H1 (cell line): Measurements from ENCODE around the gene NFIA. TPM values are rescaled to one million over a fixed set of nuclear protein-coding genes. Genes with fewer than 3 reads are reported as not detected.

ENCODE experiments used
- CTCF ChIA-PET: fragments of 300-600 bp; sonication (Branson Sonifier 250); formaldehyde crosslinking; loops from one replicate; lab custom pipeline; 2021; ENCODE audit not compliant: partially characterized antibody; lab: Charles Lee
- POLR2A ChIA-PET: fragments of 300-600 bp; sonication (Branson Sonifier 250); formaldehyde crosslinking; loops from one replicate; lab custom pipeline; 2021; ENCODE audit warnings: inconsistent platforms; ENCODE audit not compliant: partially characterized antibody; lab: Charles Lee
- DNase-seq, 2 experiments: peaks; one replicate each; pipeline versions ENCODE4 v3.0.0 to v3.0.0-alpha.2; 2010 to 2022; ENCODE audit warnings: low spot score in 2 of 2, low read depth in 1 of 2, mixed read lengths in 1 of 2
- FAIRE-seq: peaks from 2 replicates; lab custom pipeline; 2011; peaks lifted over from hg19 to GRCh38; lab: Jason Lieb, UNC
- H2AFZ ChIP-seq: 2 replicates; pipeline ENCODE4 v1.8.1; 2012; ENCODE audit warnings: low read length, inconsistent platforms
- H2AK5ac ChIP-seq: 2 replicates; pipeline ENCODE4 v1.6.1; 2013; ENCODE audit warnings: low read depth, low read length
- H2BK120ac ChIP-seq: replicated peaks from 2 replicates; pipeline ENCODE3; 2013; ENCODE audit warnings: low read depth, low read length, inconsistent platforms
- H2BK12ac ChIP-seq: 2 replicates; pipeline ENCODE4 v1.6.1; 2013; ENCODE audit warnings: low read depth, low read length
- H2BK15ac ChIP-seq: 2 replicates; pipeline ENCODE4 v1.6.1; 2013; ENCODE audit warnings: low read length
- H2BK20ac ChIP-seq: 2 replicates; pipeline ENCODE4 v1.6.1; 2013; ENCODE audit warnings: low read length
- H2BK5ac ChIP-seq: 2 replicates; pipeline ENCODE4 v1.6.1; 2013; ENCODE audit warnings: low read depth, low read length
- H3K14ac ChIP-seq: 2 replicates; pipeline ENCODE4 v1.6.1; 2013; ENCODE audit warnings: inconsistent platforms; ENCODE audit not compliant: insufficient read length
- H3K18ac ChIP-seq: 2 replicates; pipeline ENCODE4 v1.6.1; 2013; ENCODE audit warnings: low read length; ENCODE audit errors: extremely low read depth
- H3K23ac ChIP-seq: 2 replicates; pipeline ENCODE4 v1.6.1; 2013; ENCODE audit warnings: inconsistent platforms; ENCODE audit not compliant: insufficient read length
- H3K23me2 ChIP-seq: 2 replicates; pipeline ENCODE4 v1.6.1; 2013; ENCODE audit warnings: low read depth, low read length
- H3K27ac ChIP-seq: 2 replicates; pipeline ENCODE4 v1.6.1; 2011; ENCODE audit warnings: low read depth, low read length, inconsistent platforms
- H3K27me3 ChIP-seq, 4 experiments: replicated peaks in 1 of 4; 1 replicate in 1 of 4; 2 replicates in 3 of 4; pipeline versions ENCODE4 v1.6.1 to v1.8.1; 2011 to 2013; ENCODE audit warnings: low read length in 3 of 4, mild to moderate bottlenecking in 3 of 4, inconsistent platforms in 2 of 4, mixed read lengths in 2 of 4, moderate library complexity in 1 of 4; ENCODE audit not compliant: control insufficient read depth in 3 of 4, insufficient read depth in 3 of 4; ENCODE audit errors: extremely low read depth in 1 of 4
- H3K36me3 ChIP-seq, 4 experiments: 2 replicates each; pipeline versions ENCODE4 v1.6.1 to v1.8.1; 2011 to 2013; ENCODE audit warnings: mild to moderate bottlenecking in 4 of 4, low read length in 3 of 4, moderate library complexity in 2 of 4, control low read depth in 1 of 4, inconsistent platforms in 1 of 4; ENCODE audit not compliant: insufficient read depth in 4 of 4, control insufficient read depth in 2 of 4
- H3K4ac ChIP-seq: replicated peaks from 2 replicates; pipeline ENCODE3; 2013; ENCODE audit warnings: low read length, low read depth, mixed read lengths, inconsistent platforms; ENCODE audit not compliant: insufficient read length
- H3K4me1 ChIP-seq, 4 experiments: replicated peaks in 1 of 4; 1 replicate in 1 of 4; 2 replicates in 3 of 4; pipeline versions ENCODE4 v1.6.1 to v1.8.1; 2011 to 2013; ENCODE audit warnings: low read length in 3 of 4, inconsistent platforms in 2 of 4, mixed read lengths in 1 of 4; ENCODE audit not compliant: insufficient read depth in 4 of 4, control insufficient read depth in 3 of 4
- H3K4me2 ChIP-seq, 2 experiments: 2 replicates each; pipeline versions ENCODE4 v1.6.1 to v1.8.1; 2011 to 2013; ENCODE audit warnings: low read depth in 2 of 2, low read length in 2 of 2, control low read depth in 1 of 2, inconsistent platforms in 1 of 2, mild to moderate bottlenecking in 1 of 2; ENCODE audit not compliant: insufficient read depth in 1 of 2
- H3K4me3 ChIP-seq, 4 experiments: fragments of 200-600, 300-600 bp in 1 of 4; sonication (generic), shearing (Covaris generic), sonication (Bioruptor Twin) in 1 of 4; 2 replicates each; pipeline versions ENCODE4 v1.5.1 to v1.8.1; 2011 to 2016; ENCODE audit warnings: low read length in 4 of 4, low read depth in 3 of 4, control low read depth in 2 of 4, inconsistent platforms in 2 of 4, mild to moderate bottlenecking in 2 of 4, mixed read lengths in 1 of 4, moderate library complexity in 1 of 4; ENCODE audit not compliant: insufficient read depth in 2 of 4; ENCODE audit errors: extremely low read depth in 1 of 4
- H3K56ac ChIP-seq: replicated peaks from 2 replicates; pipeline ENCODE3; 2013; ENCODE audit warnings: low read depth, mild to moderate bottlenecking, mixed read lengths, low read length, inconsistent platforms; ENCODE audit not compliant: insufficient read length
- H3K79me1 ChIP-seq: 2 replicates; pipeline ENCODE4 v1.6.1; 2013; ENCODE audit warnings: low read depth, low read length, control low read depth
- H3K79me2 ChIP-seq, 2 experiments: 2 replicates each; pipeline versions ENCODE4 v1.6.1 to v1.8.1; 2012 to 2013; ENCODE audit warnings: low read length in 2 of 2, mild to moderate bottlenecking in 2 of 2, inconsistent platforms in 1 of 2; ENCODE audit not compliant: insufficient read depth in 2 of 2, control insufficient read depth in 1 of 2
- H3K9ac ChIP-seq, 4 experiments: replicated peaks in 1 of 4; 1 replicate in 1 of 4; 2 replicates in 3 of 4; pipeline versions ENCODE4 v1.6.1 to v1.8.1; 2011 to 2013; ENCODE audit warnings: low read depth in 3 of 4, low read length in 3 of 4, control low read depth in 2 of 4, mild to moderate bottlenecking in 2 of 4, moderate library complexity in 2 of 4, inconsistent platforms in 1 of 4; ENCODE audit errors: extremely low read depth in 1 of 4
- H3K9me3 ChIP-seq, 2 experiments: 2 replicates each; pipeline versions ENCODE4 v1.6.1 to v1.8.1; 2012 to 2013; ENCODE audit warnings: mild to moderate bottlenecking in 2 of 2, moderate library complexity in 2 of 2, control low read depth in 1 of 2, inconsistent platforms in 1 of 2, low read depth in 1 of 2, low read length in 1 of 2, mixed read lengths in 1 of 2; ENCODE audit not compliant: insufficient read depth in 2 of 2
- H4K20me1 ChIP-seq, 2 experiments: replicated peaks in 1 of 2; 2 replicates each; pipeline versions ENCODE3 to v1.8.1; 2011 to 2013; ENCODE audit warnings: inconsistent platforms in 2 of 2, low read length in 2 of 2, mild to moderate bottlenecking in 1 of 2; ENCODE audit not compliant: insufficient read depth in 2 of 2, control insufficient read depth in 1 of 2
- H4K5ac ChIP-seq: 2 replicates; pipeline ENCODE4 v1.6.1; 2013; ENCODE audit warnings: low read length, low read depth, mixed read lengths, inconsistent platforms; ENCODE audit not compliant: insufficient read length
- H4K8ac ChIP-seq: 2 replicates; pipeline ENCODE4 v1.8.0; 2013; ENCODE audit warnings: mild to moderate bottlenecking, moderate library complexity, low read length, inconsistent platforms; ENCODE audit not compliant: insufficient read depth; ENCODE audit errors: extremely low read depth
- H4K91ac ChIP-seq: replicated peaks from 2 replicates; pipeline ENCODE3; 2013; ENCODE audit warnings: low read length, mixed read lengths, inconsistent platforms; ENCODE audit not compliant: insufficient read length
- CREB1 ChIP-seq: IDR thresholded peaks from 2 replicates; pipeline ENCODE4 v1.6.1; 2012; ENCODE audit warnings: inconsistent platforms
- CTBP2 ChIP-seq: IDR thresholded peaks from 2 replicates; pipeline ENCODE4 v1.7.0; 2011; ENCODE audit warnings: borderline replicate concordance, mild to moderate bottlenecking, moderate library complexity, mixed read lengths, low read length; ENCODE audit not compliant: insufficient read depth, insufficient read length
- EGR1 ChIP-seq: IDR thresholded peaks from 2 replicates; pipeline ENCODE4 v1.6.1; 2011; ENCODE audit warnings: low read depth, low read length, borderline replicate concordance
- FOSL1 ChIP-seq: IDR thresholded peaks from 2 replicates; pipeline ENCODE4 v1.6.1; 2011; ENCODE audit warnings: mild to moderate bottlenecking, low read depth, low read length, moderate library complexity; ENCODE audit not compliant: insufficient read depth
- JUN ChIP-seq: IDR thresholded peaks from 2 replicates; pipeline ENCODE4 v1.6.1; 2011; ENCODE audit warnings: low read depth, mild to moderate bottlenecking, improper control_type of control experiment, low read length
- MAFK ChIP-seq: IDR thresholded peaks from 2 replicates; pipeline ENCODE4 v1.6.1; 2012; ENCODE audit warnings: low read depth, mild to moderate bottlenecking, improper control_type of control experiment, low read length
- POLR2A ChIP-seq, 2 experiments: IDR thresholded peaks; 1 replicate in 1 of 2; 2 replicates in 1 of 2; pipeline ENCODE4 v1.6.1; 2011; ENCODE audit warnings: low read depth in 2 of 2, low read length in 2 of 2, mild to moderate bottlenecking in 2 of 2; ENCODE audit errors: control extremely low read depth in 1 of 2
- RBBP5 ChIP-seq: IDR thresholded peaks from 2 replicates; pipeline ENCODE4 v1.7.1; 2012; ENCODE audit warnings: low read depth, mild to moderate bottlenecking, inconsistent platforms, low read length, moderate library complexity, borderline replicate concordance
- YY1 ChIP-seq: IDR thresholded peaks from 2 replicates; pipeline ENCODE4 v1.6.1; 2011; ENCODE audit warnings: low read depth, mild to moderate bottlenecking, low read length
- ZNF274 ChIP-seq: IDR thresholded peaks from 2 replicates; pipeline ENCODE4 v1.7.0; 2012; ENCODE audit warnings: low read length, borderline replicate concordance; ENCODE audit errors: extremely low read depth
- WGBS, 2 experiments: shearing (Covaris generic) in 1 of 2; methylation state at CpG; one replicate each; pipeline versions ENCODE4 v1.1.6 to v1.1.7; 2013 to 2015; ENCODE audit warnings: low lambda C conversion rate in 2 of 2, mixed read lengths in 2 of 2, inconsistent platforms in 1 of 2, low coverage in 1 of 2, missing lambda C conversion rate in 1 of 2; ENCODE audit not compliant: insufficient replicate concordance in 2 of 2, insufficient coverage in 1 of 2, insufficient read length in 1 of 2; ENCODE audit errors: extremely low coverage in 1 of 2, missing lambda C conversion rate in 1 of 2; 5-methylcytosine and 5-hydroxymethylcytosine counted together
- polyA plus RNA-seq, 7 experiments: library from polyadenylated mRNA; depleted of rRNA in 3 of 7; stranded (reverse) in 5 of 7; unstranded in 2 of 7; fragments of >200 nt in 5 of 7; fragments of 200-250 nt in 2 of 7; gene quantifications; 1 replicate in 5 of 7; 2 replicates in 1 of 7; 4 replicates in 1 of 7; pipeline versions ENCODE4 v1.2.1 to v1.2.3, GENCODE V29; 2011 to 2013; ENCODE audit warnings: missing spikeins in 2 of 7, mixed read lengths in 2 of 7
- total RNA-seq: library from RNA; stranded (reverse); fragmentation: NEBNext Ultra II Directional; extraction: Animal tissue kit (Norgen Biotek cat#: 25700); gene quantifications from 2 replicates; pipeline ENCODE4 v1.2.1, GENCODE V29; 2021

The NFIA gene
- total and polyA plus RNA-seq, 2 of the 8 experiments (the other 6 are each of a cell fraction or from before 2014, with no cell fraction given) = 1.8 to 2.3 TPM

GRCh38 chr1:61320575-61320974 is 238.2 kb downstream of the NFIA start:
- POLR2A ChIA-PET = no interaction called here
- Histone ChIP-seq H2AK5ac (no peak overlapping the region), H3K4ac (no peak overlapping the region), H2BK20ac (no peak overlapping the region), H3K4me3 (no peak overlapping the region), H3K27me3 (no peaks in the 10 kb centered on the region), H3K9me3 (no peaks in the 10 kb centered on the region), H3K4me2 (no peak overlapping the region), H2BK15ac (no peak overlapping the region), H2BK12ac (no peak overlapping the region), H3K23me2 (no peaks in the 10 kb centered on the region), H2BK120ac (no peak overlapping the region), H3K18ac (no peak overlapping the region; the same call in 1 of the 2 replicates), H3K56ac (no peak overlapping the region), H3K79me1 (no peaks in the 10 kb centered on the region), H4K20me1 (no peaks in the 10 kb centered on the region), H2AFZ (no peak overlapping the region), H3K36me3 (no peaks in the 10 kb centered on the region), H4K91ac (no peak overlapping the region), H2BK5ac (no peak overlapping the region), H4K5ac (no peak overlapping the region), H3K14ac (no peak overlapping the region), H3K4me1 (peaks cover 0 to 7% (median 4%) of the 10 kb centered on the region in 4 experiments; a peak in 5 of 7 replicates), H3K79me2 (no peaks in the 10 kb centered on the region), H3K9ac (no peak overlapping the region), H4K8ac (no peak overlapping the region), H3K23ac (no peak overlapping the region), H3K27ac (no peak overlapping the region)
- no peak for FAIRE-seq
- TF ChIP-seq EGR1 (no peak), MAFK (no peak), ZNF274 (no peak), JUN (no peak), YY1 (no peak), CTBP2 (no peak), RBBP5 (no peak), FOSL1 (no peak), CREB1 (no peak), POLR2A (IDR thresholded peaks at IDR 0.05; ENCODE audit: control extremely low read depth in 1 of 2, low read depth in 2 of 2, low read length in 2 of 2) (no peak)
- 56% methylated on average over 2 of the region's 2 CpGs; no CpG with 5 or more reads in 1 of the 2 experiments for WGBS, 2 experiments
- CTCF ChIA-PET = interaction anchor here (0.6 kb wide), 1 partner anchor 72 kb away, joined by 5 read pairs; no protein-coding TSS in a partner anchor
- no peak for DNase-seq
